HG03558 (cell line): ENCODE data around the gene SGSM2.
"Not testable (repeated sequence)": the region's sequence is repeated elsewhere in the genome, so short reads cannot be mapped to it uniquely, and the experiment has no call there.

ENCODE experiments used
- ATAC-seq: cut with Tn5 transposase; IDR thresholded peaks from one replicate; pipeline ENCODE4 v1.9.1; 2021; ENCODE audit warnings: moderate number of reproducible peaks; ENCODE audit not compliant: unreplicated experiment; ENCODE audit errors: extremely low read depth

The SGSM2 gene, protein sequence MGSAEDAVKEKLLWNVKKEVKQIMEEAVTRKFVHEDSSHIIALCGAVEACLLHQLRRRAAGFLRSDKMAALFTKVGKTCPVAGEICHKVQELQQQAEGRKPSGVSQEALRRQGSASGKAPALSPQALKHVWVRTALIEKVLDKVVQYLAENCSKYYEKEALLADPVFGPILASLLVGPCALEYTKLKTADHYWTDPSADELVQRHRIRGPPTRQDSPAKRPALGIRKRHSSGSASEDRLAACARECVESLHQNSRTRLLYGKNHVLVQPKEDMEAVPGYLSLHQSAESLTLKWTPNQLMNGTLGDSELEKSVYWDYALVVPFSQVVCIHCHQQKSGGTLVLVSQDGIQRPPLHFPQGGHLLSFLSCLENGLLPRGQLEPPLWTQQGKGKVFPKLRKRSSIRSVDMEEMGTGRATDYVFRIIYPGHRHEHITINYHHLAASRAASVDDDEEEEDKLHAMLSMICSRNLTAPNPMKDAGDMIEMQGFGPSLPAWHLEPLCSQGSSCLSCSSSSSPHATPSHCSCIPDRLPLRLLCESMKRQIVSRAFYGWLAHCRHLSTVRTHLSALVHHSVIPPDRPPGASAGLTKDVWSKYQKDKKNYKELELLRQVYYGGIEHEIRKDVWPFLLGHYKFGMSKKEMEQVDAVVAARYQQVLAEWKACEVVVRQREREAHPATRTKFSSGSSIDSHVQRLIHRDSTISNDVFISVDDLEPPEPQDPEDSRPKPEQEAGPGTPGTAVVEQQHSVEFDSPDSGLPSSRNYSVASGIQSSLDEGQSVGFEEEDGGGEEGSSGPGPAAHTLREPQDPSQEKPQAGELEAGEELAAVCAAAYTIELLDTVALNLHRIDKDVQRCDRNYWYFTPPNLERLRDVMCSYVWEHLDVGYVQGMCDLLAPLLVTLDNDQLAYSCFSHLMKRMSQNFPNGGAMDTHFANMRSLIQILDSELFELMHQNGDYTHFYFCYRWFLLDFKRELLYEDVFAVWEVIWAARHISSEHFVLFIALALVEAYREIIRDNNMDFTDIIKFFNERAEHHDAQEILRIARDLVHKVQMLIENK

GRCh38 chr17:2336852-2337543 is at the start of gene SGSM2:
TSS of gene SGSM2 (plus strand) at chr17:2337501. CDS start at chr17:2337689, 188 bp downstream.
- no peak for ATAC-seq

DNA sequence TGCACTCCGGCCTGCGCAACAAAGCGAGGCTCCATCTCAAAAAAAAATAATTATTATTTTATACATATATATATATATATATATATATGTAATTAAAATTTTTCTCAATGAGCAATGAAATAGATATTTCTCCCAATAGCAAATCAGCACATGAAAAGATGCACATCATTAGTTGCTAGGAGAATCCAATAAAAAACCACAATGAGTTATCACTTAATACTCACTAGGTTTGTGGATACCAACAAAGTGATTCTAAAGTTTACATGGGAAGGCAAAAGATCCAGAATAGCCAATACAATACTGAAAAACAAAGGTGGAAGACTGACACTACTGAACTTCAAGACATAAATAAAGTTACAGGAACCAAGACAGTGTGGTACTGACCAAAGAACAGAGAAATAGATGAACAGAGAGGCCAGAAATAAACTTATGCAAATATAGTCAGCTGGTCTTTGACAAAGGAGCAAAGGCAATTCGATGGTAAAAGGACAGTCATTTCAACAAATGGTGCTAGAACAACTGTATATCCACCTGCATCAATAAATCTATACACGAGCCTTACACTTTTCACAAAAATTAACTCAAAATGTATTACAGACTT is 47.3 kb upstream of the SGSM2 start:
- no peak for ATAC-seq

- no peak for ATAC-seq
These were observed 45.2 kb upstream of the SGSM2 start for GRCh38 chr17:2292100-2292499.

DNA sequence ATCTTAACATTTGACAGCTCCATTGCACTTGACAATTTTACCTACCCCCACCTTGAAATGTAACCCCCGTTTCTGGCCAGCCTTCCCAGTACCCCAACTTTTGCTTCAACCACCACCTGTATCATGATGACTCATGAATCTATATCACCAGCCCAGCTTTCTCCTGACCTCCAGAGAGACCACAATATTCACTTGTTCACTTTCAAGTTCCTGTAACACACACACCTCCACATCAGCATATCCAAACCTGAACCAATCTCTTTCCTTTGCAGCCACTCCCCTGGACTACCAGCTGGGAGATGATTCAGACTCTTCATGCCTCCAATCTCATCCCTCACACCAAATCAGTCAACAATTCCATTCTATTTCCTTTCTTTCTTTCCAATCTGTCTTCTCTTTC is 41.7 kb upstream of the SGSM2 start:
- no peak for ATAC-seq

DNA sequence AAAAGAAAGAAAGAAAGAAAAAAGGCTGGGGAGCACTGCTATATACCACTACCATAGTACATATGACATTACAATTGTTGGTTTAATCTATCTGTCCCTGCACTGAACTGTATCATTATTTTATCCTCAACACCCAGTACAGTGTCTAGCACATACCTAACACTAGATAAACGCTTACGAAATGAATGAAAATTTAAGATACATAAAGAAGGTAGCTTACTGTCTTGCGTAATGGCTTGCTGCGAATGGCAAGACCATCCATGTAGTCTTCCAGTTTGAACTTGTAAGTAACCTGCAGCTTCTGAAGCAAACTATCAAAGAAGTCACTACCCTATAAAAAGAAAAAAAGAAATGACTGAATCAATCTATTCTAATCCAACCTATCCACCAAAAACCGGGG is 40.3 kb upstream of the SGSM2 start:
- no peak for ATAC-seq

DNA sequence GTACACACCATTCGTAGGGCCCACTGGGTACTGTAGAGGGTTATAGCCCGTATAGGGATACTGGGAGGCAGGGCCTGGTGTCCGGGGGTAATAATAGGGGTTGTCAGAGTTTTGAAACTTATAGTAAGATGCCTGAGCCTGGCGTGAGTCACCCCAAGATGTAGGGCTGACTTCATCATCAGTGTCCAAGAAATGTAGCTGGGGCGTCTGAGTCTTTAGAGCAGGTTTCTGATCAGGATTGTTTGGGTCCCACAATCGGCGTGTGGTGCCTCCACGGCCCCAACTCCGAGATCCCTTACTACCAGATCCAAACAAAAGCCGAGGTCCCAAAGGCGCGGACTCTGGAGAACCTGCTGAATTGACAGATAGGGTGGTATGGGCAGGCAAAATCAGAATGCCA is 38.2 kb upstream of the SGSM2 start:
- ATAC-seq: no peak

- no peak for ATAC-seq
These were observed 37.5 kb upstream of the SGSM2 start for GRCh38 chr17:2299756-2300155.

- no peak for ATAC-seq
These were observed 34.5 kb upstream of the SGSM2 start for GRCh38 chr17:2302778-2303203.

GRCh38 chr17:2303204-2304188 is 33.8 kb upstream of the SGSM2 start, which contains the start of the genes SMG6 and SRR:
TSS of gene SMG6 (minus strand) at chr17:2303785. CDS start at chr17:2303720, 65 bp downstream.
TSS of gene SRR (plus strand) at chr17:2303950. CDS start at chr17:2315561, 11,611 bp downstream.
- ATAC-seq: peak; percentile 35

- ATAC-seq: no peak
These were observed 32.4 kb upstream of the SGSM2 start for GRCh38 chr17:2304931-2305330.

- ATAC-seq: no peak
These were observed 27.8 kb upstream of the SGSM2 start for GRCh38 chr17:2309338-2310154.

- ATAC-seq: no peak
These were observed 24.6 kb upstream of the SGSM2 start for GRCh38 chr17:2312736-2313135.

- ATAC-seq: not testable (repeated sequence)
These were observed 20.4 kb upstream of the SGSM2 start for GRCh38 chr17:2316916-2317205.

DNA sequence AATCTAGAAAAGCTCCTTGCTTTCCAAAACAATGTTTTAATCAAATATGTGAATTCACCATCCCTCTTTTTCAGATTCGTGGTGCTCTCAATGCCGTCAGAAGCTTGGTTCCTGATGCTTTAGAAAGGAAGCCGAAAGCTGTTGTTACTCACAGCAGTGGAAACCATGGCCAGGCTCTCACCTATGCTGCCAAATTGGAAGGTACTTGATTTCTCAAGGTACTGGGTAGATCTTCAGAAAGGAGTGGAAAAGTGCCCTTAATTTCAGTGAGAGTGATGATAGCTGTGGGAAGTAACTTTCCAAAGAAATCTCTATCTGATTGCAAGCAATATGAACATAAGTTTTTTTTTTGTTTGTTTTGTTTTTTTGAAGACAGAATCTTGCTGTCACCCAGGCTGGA is 19.5 kb upstream of the SGSM2 start:
- ATAC-seq: no peak

DNA sequence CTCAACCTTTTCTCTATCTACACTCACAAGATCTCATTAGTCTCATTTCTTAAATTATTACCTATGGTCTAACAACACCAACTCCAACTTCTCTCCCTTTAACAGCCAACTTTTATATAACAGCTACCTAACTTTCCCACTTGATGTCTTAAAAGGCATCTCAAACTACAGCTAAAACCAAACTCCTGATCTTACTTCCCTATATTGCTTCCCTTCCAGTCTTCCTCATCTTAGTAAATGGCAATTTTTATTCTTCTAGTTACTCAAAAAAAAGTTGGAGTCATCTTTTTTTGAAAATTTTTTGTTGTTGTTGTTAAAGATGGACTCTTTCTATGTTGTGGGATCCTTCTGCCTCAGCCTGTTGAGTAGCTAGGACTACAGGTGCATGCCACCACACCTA is 18.2 kb upstream of the SGSM2 start:
- no peak for ATAC-seq

DNA sequence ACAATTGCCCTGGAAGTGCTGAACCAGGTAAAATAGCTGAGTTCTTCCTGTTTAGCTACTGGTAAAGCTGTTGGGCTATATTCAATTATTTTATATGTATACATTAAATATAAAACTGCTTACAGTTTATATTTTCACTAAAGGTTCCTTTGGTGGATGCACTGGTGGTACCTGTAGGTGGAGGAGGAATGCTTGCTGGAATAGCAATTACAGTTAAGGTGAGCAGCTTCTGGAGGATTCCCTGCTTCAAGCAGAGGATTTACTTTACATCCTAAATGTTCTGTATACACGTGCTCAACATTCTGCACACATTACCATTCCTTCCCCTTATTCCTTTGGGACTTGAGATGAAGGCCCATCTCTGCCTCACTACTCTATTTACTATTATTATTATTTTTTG is 15.9 kb upstream of the SGSM2 start:
- no peak for ATAC-seq

GRCh38 chr17:2323629-2324314 is 13.5 kb upstream of the SGSM2 start:
- no peak for ATAC-seq
